GM12878 (cell line): ENCODE measurements around the gene NTF3. TPM values are rescaled to one million over a fixed set of nuclear protein-coding genes. Genes with fewer than 3 reads are reported as not detected.

ENCODE experiments used
- ATAC-seq: fragments of 200-7000 bp; cut with Tn5 transposase; 3 replicates; pipeline ENCODE4 v1.9.1; 2020; ENCODE audit warnings: mild to moderate bottlenecking, moderate library complexity
- BruUV-seq: library from RNA; stranded (reverse); fragments of 400-500 nt; replicated peaks from 2 replicates; lab custom pipeline; 2021; lab: Mats Ljungman, UMichigan
- CTCF ChIA-PET: fragments of 300-600 bp; sonication (Branson Sonifier 250); formaldehyde crosslinking; extraction: SDS; loops from one replicate; lab custom pipeline; 2021; ENCODE audit warnings: inconsistent platforms; lab: Yijun Ruan, JAX
- POLR2A ChIA-PET: fragments of 350-600 bp; formaldehyde crosslinking; extraction: SDS; loops from one replicate; lab custom pipeline; 2021; ENCODE audit warnings: inconsistent platforms; lab: Charles Lee
- RAD21 ChIA-PET: fragments of 300-600 bp; sonication (Branson Sonifier 250); formaldehyde crosslinking; loops from one replicate; lab custom pipeline; 2023; ENCODE audit warnings: antibody characterized with exemption; ENCODE audit not compliant: unreplicated experiment; lab: Charles Lee
- SMC1A ChIA-PET: fragments of 300-600 bp; sonication (Branson Sonifier 250); formaldehyde crosslinking; loops from one replicate; lab custom pipeline; 2023; ENCODE audit not compliant: unreplicated experiment, uncharacterized antibody; lab: Charles Lee
- DNase-seq: peaks from one replicate; pipeline ENCODE4 v3.0.0-alpha.2; 2011; ENCODE audit warnings: low read depth, low spot score
- FAIRE-seq: peaks from 3 replicates; lab custom pipeline; 2011; peaks lifted over from hg19 to GRCh38; lab: Jason Lieb, UNC
- H2AFZ ChIP-seq: 2 replicates; pipeline ENCODE4 v1.6.0; 2011; ENCODE audit warnings: low read depth, low read length, control low read depth; ENCODE audit not compliant: control insufficient read depth
- H3K27ac ChIP-seq: 2 replicates; pipeline ENCODE4 v1.5.1; 2011; ENCODE audit warnings: control low read depth; ENCODE audit not compliant: control insufficient read depth, insufficient read depth
- H3K27me3 ChIP-seq, 2 experiments: replicated peaks in 1 of 2; 2 replicates each; pipeline versions ENCODE4 v1.6.0 to v1.6.1; 2011; ENCODE audit warnings: low read length in 1 of 2; ENCODE audit not compliant: control insufficient read depth in 2 of 2, insufficient read depth in 2 of 2
- H3K36me3 ChIP-seq, 2 experiments: 2 replicates each; pipeline ENCODE4 v1.5.1; 2011; ENCODE audit warnings: low read length in 1 of 2; ENCODE audit not compliant: control insufficient read depth in 2 of 2, insufficient read depth in 2 of 2
- H3K4me1 ChIP-seq: 2 replicates; pipeline ENCODE4 v1.6.1; 2011; ENCODE audit warnings: mild to moderate bottlenecking, low read length, moderate library complexity, mixed read lengths; ENCODE audit not compliant: control insufficient read depth, insufficient read depth
- H3K4me2 ChIP-seq: 2 replicates; pipeline ENCODE4 v1.6.0; 2011; ENCODE audit warnings: control low read depth; ENCODE audit not compliant: control insufficient read depth, insufficient read depth
- H3K4me3 ChIP-seq: fragments of 200-600 bp; sonication (generic); 2 replicates; pipeline ENCODE4 v1.5.1; 2016
- H3K79me2 ChIP-seq: 2 replicates; pipeline ENCODE4 v1.6.0; 2011; ENCODE audit warnings: low read length; ENCODE audit not compliant: control insufficient read depth, insufficient read depth
- H3K9ac ChIP-seq: 2 replicates; pipeline ENCODE4 v1.8.0; 2011; ENCODE audit warnings: low read length, control low read depth, mixed read lengths; ENCODE audit not compliant: control insufficient read depth, insufficient read depth
- H3K9me3 ChIP-seq: replicated peaks from 3 replicates; pipeline ENCODE4 v1.5.1; 2011; ENCODE audit warnings: mild to moderate bottlenecking, low read length; ENCODE audit not compliant: control insufficient read depth, insufficient read depth
- H4K20me1 ChIP-seq: 2 replicates; pipeline ENCODE4 v1.6.0; 2011; ENCODE audit not compliant: control insufficient read depth, insufficient read depth
- CTCF ChIP-seq, 3 experiments: IDR thresholded peaks in 2 of 3; conservative IDR thresholded peaks in 1 of 3; 2 replicates each; pipeline ENCODE4 v1.5.1; 2011; ENCODE audit warnings: low read depth in 3 of 3, low read length in 3 of 3, mild to moderate bottlenecking in 3 of 3, control low read depth in 2 of 3, moderate library complexity in 2 of 3, inconsistent platforms in 1 of 3, mixed read lengths in 1 of 3; ENCODE audit not compliant: control insufficient read depth in 2 of 3, insufficient read depth in 1 of 3; ENCODE audit errors: extremely low read depth in 1 of 3
- PAX5 ChIP-seq: IDR thresholded peaks from 2 replicates; pipeline ENCODE4 v1.6.1; 2011; ENCODE audit warnings: low read depth, low read length, borderline replicate concordance
- RAD21 ChIP-seq: IDR thresholded peaks from 2 replicates; pipeline ENCODE4 v1.6.1; 2011; ENCODE audit warnings: mild to moderate bottlenecking, low read depth, low read length, moderate library complexity; ENCODE audit not compliant: insufficient read depth
- RAD51 ChIP-seq: fragments of 450-650 bp; IDR thresholded peaks from 2 replicates; pipeline ENCODE4 v1.6.1; 2016; ENCODE audit warnings: moderate library complexity, mild to moderate bottlenecking, inconsistent platforms
- SIN3A ChIP-seq: IDR thresholded peaks from 2 replicates; pipeline ENCODE4 v1.6.1; 2012; ENCODE audit warnings: low read depth, low read length, improper control_type of control experiment
- SMC3 ChIP-seq: IDR thresholded peaks from 2 replicates; pipeline ENCODE4 v1.6.1; 2011; ENCODE audit warnings: low read length, improper control_type of control experiment, borderline replicate concordance
- YY1 ChIP-seq: IDR thresholded peaks from 2 replicates; pipeline ENCODE4 v1.6.1; 2011; ENCODE audit warnings: low read depth, mild to moderate bottlenecking, low read length
- WGBS: methylation state at CpG from one replicate; pipeline ENCODE4 v1.1.6; 2016; ENCODE audit warnings: low lambda C conversion rate; ENCODE audit not compliant: insufficient replicate concordance, insufficient coverage; ENCODE audit errors: missing lambda C conversion rate; 5-methylcytosine and 5-hydroxymethylcytosine counted together
- in situ Hi-C: fragments of 300-500 bp; cut with MboI; formaldehyde crosslinking; loops from 9 replicates; pipeline ENCODE4 v1.14.3; 2018; ENCODE audit warnings: mixed read lengths
- intact Hi-C: fragments of 100-400 bp; cut with micrococcal nuclease; formaldehyde crosslinking; loops from one replicate; pipeline ENCODE4 v1.14.2; 2022; ENCODE audit not compliant: unreplicated experiment
- polyA plus RNA-seq, 11 experiments: library from polyadenylated mRNA; depleted of rRNA in 4 of 11; unstranded in 6 of 11; stranded (reverse) in 5 of 11; fragments of >200 nt; fragmentation: Nextera tagmentation in 4 of 11; fragmentation: Illumina TruSeq in 1 of 11; extraction: Ambion mirVana in 4 of 11; extraction: Trizol in 1 of 11; gene quantifications; 1 replicate in 1 of 11; 2 replicates in 10 of 11; pipeline versions ENCODE4 v1.2.1 to v1.2.3, GENCODE V29; 2011 to 2016; ENCODE audit warnings: inconsistent platforms in 2 of 11, missing spikeins in 2 of 11, low read depth in 1 of 11
- total RNA-seq, 4 experiments: library from RNA; depleted of rRNA in 3 of 4; stranded (reverse); fragments of >200 nt in 3 of 4; fragmentation: Illumina TruSeq in 1 of 4; extraction: Trizol in 1 of 4; gene quantifications; 2 replicates each; pipeline versions ENCODE4 v1.2.1 to v1.2.3, GENCODE V29; 2013 to 2021

The NTF3 gene
- total and polyA plus RNA-seq, 10 of the 15 experiments (the other 5 are each of a cell fraction or from before 2014, with no cell fraction given), result 0.07 TPM; not detected in 9

DNA sequence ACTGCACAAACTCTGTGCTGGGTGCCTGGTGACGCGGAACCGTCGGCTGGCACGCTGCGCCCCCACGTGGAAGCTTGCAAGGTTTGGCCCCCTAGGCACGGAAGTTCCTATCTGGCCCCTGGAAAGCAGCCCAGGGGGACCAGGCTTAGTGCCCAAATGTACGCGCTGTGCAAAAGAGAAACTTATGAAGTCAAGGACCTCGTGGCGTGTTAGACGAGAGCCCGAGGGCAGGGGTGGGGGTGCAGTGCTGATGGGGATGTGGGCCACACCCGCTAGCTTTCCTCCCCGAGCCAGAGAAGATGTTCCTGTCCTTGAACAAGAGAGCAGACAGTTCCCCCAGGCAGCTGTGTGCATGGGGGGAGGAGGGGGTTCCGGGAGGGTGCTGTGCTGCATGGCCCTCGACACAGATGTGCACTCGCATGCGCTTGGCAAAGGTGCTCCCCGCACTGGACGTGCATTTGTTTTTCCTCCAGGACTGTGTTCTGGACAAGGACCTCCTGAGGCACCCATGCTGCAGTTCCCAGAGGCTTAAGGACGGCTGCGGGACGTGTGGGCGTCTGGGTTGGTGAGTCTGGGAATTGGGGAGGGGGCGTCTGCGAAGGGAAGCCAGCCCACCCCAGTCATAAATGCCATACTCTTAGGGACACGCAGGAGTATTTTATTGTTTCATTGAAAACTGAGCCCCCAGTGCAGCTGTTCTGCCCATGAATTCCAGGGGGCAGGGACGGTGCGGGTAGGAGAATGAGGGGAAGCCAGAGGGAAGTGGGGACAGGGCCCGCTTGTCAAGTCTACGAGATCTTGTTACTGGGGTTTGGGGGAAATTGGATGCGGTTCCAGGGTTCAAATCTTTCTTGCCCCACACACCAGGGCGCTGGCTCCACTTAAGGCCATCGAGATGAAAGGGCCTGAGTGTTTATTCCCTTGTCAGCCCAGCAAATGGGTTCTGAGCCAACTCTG, 80.0 kb downstream of the NTF3 start:
- no peaks in the 10 kb centered on the region for H3K79me2 ChIP-seq
- SMC1A ChIA-PET, result no interaction called here
- in situ Hi-C loops, result no loop called here
- H3K4me3 ChIP-seq, result no peak overlapping the region
- H2AFZ ChIP-seq, result no peak overlapping the region
- H3K27ac ChIP-seq, result no peak overlapping the region
- 32% methylated on average over 36 of the region's 36 CpGs for WGBS
- H3K27me3 ChIP-seq, result no peaks in the 10 kb centered on the region; a peak in 2 of 4 replicates
- DNase-seq (no peak), ATAC-seq (peak; percentile 63), FAIRE-seq (no peak)
- RAD21 ChIA-PET, result no interaction called here
- no peaks in the 10 kb centered on the region for H4K20me1 ChIP-seq
- POLR2A ChIA-PET, result no interaction called here
- BruUV-seq, result no TSS peak
- intact Hi-C loops, result loop anchor here (10.0 kb wide), 1 partner anchor 307 kb away; no protein-coding TSS in a partner anchor
- H3K9me3 ChIP-seq, result no peaks in the 10 kb centered on the region
- no peaks in the 10 kb centered on the region for H3K4me1 ChIP-seq
- CTCF ChIA-PET, result interaction anchor here (1.1 kb wide), 1 partner anchor 312 kb away, joined by 4 read pairs; no protein-coding TSS in a partner anchor
- TF ChIP-seq PAX5 (0 out of 2 replicates have a peak, but pooled peaks have one; percentile 10), CTCF (IDR thresholded peaks at IDR 0.05 in 2 of 3, conservative IDR thresholded peaks at IDR 0.05 in 1 of 3; ENCODE audit: control insufficient read depth in 2 of 3, extremely low read depth in 1 of 3, insufficient read depth in 1 of 3, low read depth in 3 of 3, low read length in 3 of 3) (peak; percentile 35 to 52 (median 35); a peak in 4 of 6 replicates), SIN3A (no peak), RAD21 (0 out of 2 replicates have a peak, but pooled peaks have one; percentile 8), YY1 (no peak), SMC3 (peak; percentile 22; the same call in 1 of the 2 replicates), RAD51 (no peak)
- TF ChIP-seq, all 136 proteins: peak for 4
- H3K4me2 ChIP-seq, result no peak overlapping the region
- no peak overlapping the region for H3K9ac ChIP-seq
- no peaks in the 10 kb centered on the region for H3K36me3 ChIP-seq
